HCT116 (cell line): ENCODE data around the gene GRM1. TPM values are rescaled to one million over a fixed set of nuclear protein-coding genes. Genes with fewer than 3 reads are reported as not detected.

ENCODE experiments used
- ATAC-seq: fragments of 200-7000 bp; cut with Tn5 transposase; 2 replicates; pipeline ENCODE4 v1.9.1; 2020; ENCODE audit warnings: mild to moderate bottlenecking, moderate library complexity
- BruUV-seq: library from RNA; stranded (reverse); fragments of 400-500 nt; replicated peaks from 2 replicates; lab custom pipeline; 2021; lab: Mats Ljungman, UMichigan
- CTCF ChIA-PET: fragments of 300-600 bp; sonication (Branson Sonifier 250); formaldehyde crosslinking; loops from one replicate; lab custom pipeline; 2021; ENCODE audit warnings: antibody characterized with exemption; lab: Charles Lee
- POLR2A ChIA-PET: fragments of 300-600, 350-600 bp; sonication (Branson Sonifier 250); formaldehyde crosslinking; loops from one replicate; lab custom pipeline; 2021; ENCODE audit warnings: antibody characterized with exemption; lab: Charles Lee
- RAD21 ChIA-PET, 2 experiments: fragments of 300-600 bp; sonication (Branson Sonifier 250); formaldehyde crosslinking; loops; one replicate each; lab custom pipeline; 2023; ENCODE audit warnings: low total read pairs in 2 of 2; ENCODE audit not compliant: uncharacterized antibody in 2 of 2, unreplicated experiment in 2 of 2, low non-redundant PET in 1 of 2; lab: Charles Lee
- DNase-seq: peaks from one replicate; pipeline ENCODE4 v3.0.0-alpha.2; 2010; ENCODE audit warnings: low read depth, low spot score
- H2AFZ ChIP-seq: fragments of 200-600 bp; shearing (Covaris generic), sonication (generic); 2 replicates; pipeline ENCODE4 v1.6.1; 2017; ENCODE audit warnings: low read depth, mixed run types, mixed read lengths, antibody characterized with exemption, low read length; ENCODE audit not compliant: poor library complexity, severe bottlenecking
- H3K27ac ChIP-seq: 2 replicates; pipeline ENCODE4 v1.5.1; 2012; ENCODE audit warnings: low read depth, low read length
- H3K27me3 ChIP-seq: fragments of 200-600 bp; sonication (generic); 2 replicates; pipeline ENCODE4 v1.6.1; 2016; ENCODE audit warnings: mixed run types, low read length, mixed read lengths; ENCODE audit not compliant: insufficient read depth
- H3K36me3 ChIP-seq, 2 experiments: fragments of 200-500 bp in 1 of 2; fragments of 200-600 bp in 1 of 2; sonication (Bioruptor generic) in 1 of 2; sonication (generic) in 1 of 2; 2 replicates each; pipeline versions ENCODE4 v1.5.1 to v1.6.1; 2014 to 2016; ENCODE audit warnings: low read length in 2 of 2, inconsistent platforms in 1 of 2, mixed read lengths in 1 of 2, mixed run types in 1 of 2; ENCODE audit not compliant: insufficient read depth in 2 of 2, control insufficient read depth in 1 of 2
- H3K4me1 ChIP-seq, 2 experiments: fragments of 200-600 bp in 1 of 2; sonication (generic) in 1 of 2; 2 replicates each; pipeline versions ENCODE4 v1.5.1 to v1.6.1; 2012 to 2017; ENCODE audit warnings: low read length in 2 of 2, inconsistent platforms in 1 of 2, mild to moderate bottlenecking in 1 of 2, mixed read lengths in 1 of 2, mixed run types in 1 of 2, moderate library complexity in 1 of 2; ENCODE audit not compliant: insufficient read depth in 2 of 2, control insufficient read depth in 1 of 2
- H3K4me2 ChIP-seq: fragments of 200-600 bp; sonication (generic); 2 replicates; pipeline ENCODE4 v1.6.1; 2017; ENCODE audit warnings: mixed run types, low read length, mixed read lengths
- H3K4me3 ChIP-seq, 2 experiments: fragments of 200-600 bp in 1 of 2; sonication (generic) in 1 of 2; replicated peaks in 1 of 2; 2 replicates each; pipeline ENCODE4 v1.5.1; 2011 to 2016; ENCODE audit warnings: low read length in 2 of 2, control low read depth in 1 of 2, low read depth in 1 of 2, mild to moderate bottlenecking in 1 of 2, mixed read lengths in 1 of 2, mixed run types in 1 of 2
- H3K79me2 ChIP-seq: fragments of 200-600 bp; sonication (generic); 2 replicates; pipeline ENCODE4 v1.6.1; 2017; ENCODE audit warnings: mild to moderate bottlenecking, mixed run types, low read length, moderate library complexity, mixed read lengths; ENCODE audit not compliant: insufficient read depth
- H3K9ac ChIP-seq: fragments of 200-600 bp; sonication (generic); 2 replicates; pipeline ENCODE4 v1.6.1; 2016; ENCODE audit warnings: low read length, mixed read lengths
- H3K9me2 ChIP-seq: fragments of 200-600 bp; sonication (generic), shearing (Covaris generic); 2 replicates; pipeline ENCODE4 v1.6.1; 2017; ENCODE audit warnings: mixed run types, mild to moderate bottlenecking, moderate library complexity; ENCODE audit not compliant: insufficient read depth
- H3K9me3 ChIP-seq, 2 experiments: fragments of 200-500 bp in 1 of 2; fragments of 200-600 bp in 1 of 2; sonication (Bioruptor generic) in 1 of 2; sonication (generic) in 1 of 2; 2 replicates each; pipeline ENCODE4 v1.6.1; 2014 to 2017; ENCODE audit warnings: low read length in 2 of 2, mixed read lengths in 2 of 2, inconsistent platforms in 1 of 2, low read depth in 1 of 2, mild to moderate bottlenecking in 1 of 2, mixed run types in 1 of 2, moderate library complexity in 1 of 2; ENCODE audit not compliant: control insufficient read depth in 1 of 2, insufficient read depth in 1 of 2
- H4K20me1 ChIP-seq: fragments of 200-600 bp; sonication (generic), shearing (Covaris generic); 2 replicates; pipeline ENCODE4 v1.6.1; 2017; ENCODE audit warnings: mixed run types, mild to moderate bottlenecking, moderate library complexity; ENCODE audit not compliant: insufficient read depth
- CEBPB ChIP-seq: IDR thresholded peaks from 2 replicates; pipeline ENCODE4 v1.6.1; 2012; ENCODE audit warnings: low read depth
- EGR1 ChIP-seq: IDR thresholded peaks from 2 replicates; pipeline ENCODE4 v1.6.1; 2012; ENCODE audit warnings: low read depth
- ELF1 ChIP-seq: IDR thresholded peaks from 2 replicates; pipeline ENCODE4 v1.6.1; 2012; ENCODE audit warnings: low read depth, borderline replicate concordance
- EZH2phosphoT487 ChIP-seq: fragments of 200-600 bp; IDR thresholded peaks from 2 replicates; pipeline ENCODE4 v1.6.1; 2018; ENCODE audit warnings: antibody characterized with exemption, borderline replicate concordance
- POLR2AphosphoS5 ChIP-seq: IDR thresholded peaks from 2 replicates; pipeline ENCODE4 v1.6.1; 2011; ENCODE audit warnings: mild to moderate bottlenecking, low read depth, low read length, moderate library complexity
- RAD21 ChIP-seq: IDR thresholded peaks from 2 replicates; pipeline ENCODE4 v1.6.1; 2012; ENCODE audit warnings: low read depth, mild to moderate bottlenecking
- REST ChIP-seq: IDR thresholded peaks from 2 replicates; pipeline ENCODE4 v1.6.1; 2012; ENCODE audit warnings: low read depth
- YY1 ChIP-seq: IDR thresholded peaks from 2 replicates; pipeline ENCODE4 v1.6.1; 2011; ENCODE audit warnings: low read length, low read depth, moderate library complexity, mild to moderate bottlenecking; ENCODE audit not compliant: insufficient replicate concordance; ENCODE audit errors: extremely low read depth
- ZNF274 ChIP-seq: fragments of 200-500 bp; sonication (Bioruptor generic); IDR thresholded peaks from 2 replicates; pipeline ENCODE4 v1.6.1; 2014; ENCODE audit warnings: mild to moderate bottlenecking, low read depth, low read length, inconsistent platforms
- intact Hi-C: fragments of 100-400 bp; cut with micrococcal nuclease; formaldehyde crosslinking; loops from 2 replicates; pipeline ENCODE4 v1.10.0; 2022
- total RNA-seq: library from RNA; stranded (reverse); gene quantifications from one replicate; pipeline ENCODE4 v1.2.1, GENCODE V29; 2021; ENCODE audit not compliant: unreplicated experiment
- TF ChIP-seq, protein P1 (sequence below): IDR thresholded peaks from 2 replicates; pipeline ENCODE4 v1.6.1; 2012

The GRM1 gene
- total RNA-seq, 1 experiment from 2014 or later, result not detected

DNA sequence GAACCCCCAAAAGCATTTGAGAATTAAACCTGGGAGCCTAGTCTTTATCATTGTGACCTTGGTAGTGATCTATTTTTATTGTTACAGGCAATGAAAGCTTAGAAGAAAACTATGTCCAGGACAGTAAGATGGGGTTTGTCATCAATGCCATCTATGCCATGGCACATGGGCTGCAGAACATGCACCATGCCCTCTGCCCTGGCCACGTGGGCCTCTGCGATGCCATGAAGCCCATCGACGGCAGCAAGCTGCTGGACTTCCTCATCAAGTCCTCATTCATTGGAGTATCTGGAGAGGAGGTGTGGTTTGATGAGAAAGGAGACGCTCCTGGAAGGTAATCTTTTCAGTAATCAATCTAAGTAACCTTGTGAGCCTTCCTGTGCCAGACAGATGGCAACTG lies 323.3 kb downstream of the GRM1 start:
- Histone ChIP-seq H3K36me3 (no peaks in the 10 kb centered on the region), H3K9ac (no peak overlapping the region), H3K27ac (no peak overlapping the region), H4K20me1 (no peaks in the 10 kb centered on the region), H3K4me1 (no peaks in the 10 kb centered on the region), H2AFZ (no peak overlapping the region), H3K4me3 (no peak overlapping the region), H3K79me2 (no peaks in the 10 kb centered on the region), H3K9me2 (no peaks in the 10 kb centered on the region), H3K4me2 (no peak overlapping the region), H3K9me3 (no peaks in the 10 kb centered on the region), H3K27me3 (peaks cover 1% of the 10 kb centered on the region)
- TF ChIP-seq, protein P1, sequence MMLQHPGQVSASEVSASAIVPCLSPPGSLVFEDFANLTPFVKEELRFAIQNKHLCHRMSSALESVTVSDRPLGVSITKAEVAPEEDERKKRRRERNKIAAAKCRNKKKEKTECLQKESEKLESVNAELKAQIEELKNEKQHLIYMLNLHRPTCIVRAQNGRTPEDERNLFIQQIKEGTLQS, result no peak
- no peak for TF ChIP-seq ELF1
- no peak for TF ChIP-seq REST
- TF ChIP-seq EGR1, result no peak
- TF ChIP-seq EZH2phosphoT487, result no peak
- TF ChIP-seq YY1, result no peak
- TF ChIP-seq CEBPB, result no peak
- no peak for TF ChIP-seq ZNF274
- no peak for TF ChIP-seq RAD21
- no peak for TF ChIP-seq POLR2AphosphoS5
- ChIA-PET CTCF (no interaction called here), RAD21 (no interaction called here), POLR2A (no interaction called here)
- DNase-seq, result no peak
- intact Hi-C loops, result no loop called here
- BruUV-seq, result no TSS peak
- ATAC-seq, result no peak
